Aortic smooth muscle cell (primary cell): ENCODE data around the gene ZNF174. TPM values are rescaled to one million over a fixed set of nuclear protein-coding genes. Genes with fewer than 3 reads are reported as not detected.

Experiments used
- total RNA-seq: library from RNA; depleted of rRNA; stranded (reverse); fragments of >200 nt; gene quantifications from 2 replicates; pipeline ENCODE4 v1.2.3, GENCODE V29; 2014

Gene ZNF174
- 5.8 and 6.9 TPM in 2 replicates for total RNA-seq

DNA sequence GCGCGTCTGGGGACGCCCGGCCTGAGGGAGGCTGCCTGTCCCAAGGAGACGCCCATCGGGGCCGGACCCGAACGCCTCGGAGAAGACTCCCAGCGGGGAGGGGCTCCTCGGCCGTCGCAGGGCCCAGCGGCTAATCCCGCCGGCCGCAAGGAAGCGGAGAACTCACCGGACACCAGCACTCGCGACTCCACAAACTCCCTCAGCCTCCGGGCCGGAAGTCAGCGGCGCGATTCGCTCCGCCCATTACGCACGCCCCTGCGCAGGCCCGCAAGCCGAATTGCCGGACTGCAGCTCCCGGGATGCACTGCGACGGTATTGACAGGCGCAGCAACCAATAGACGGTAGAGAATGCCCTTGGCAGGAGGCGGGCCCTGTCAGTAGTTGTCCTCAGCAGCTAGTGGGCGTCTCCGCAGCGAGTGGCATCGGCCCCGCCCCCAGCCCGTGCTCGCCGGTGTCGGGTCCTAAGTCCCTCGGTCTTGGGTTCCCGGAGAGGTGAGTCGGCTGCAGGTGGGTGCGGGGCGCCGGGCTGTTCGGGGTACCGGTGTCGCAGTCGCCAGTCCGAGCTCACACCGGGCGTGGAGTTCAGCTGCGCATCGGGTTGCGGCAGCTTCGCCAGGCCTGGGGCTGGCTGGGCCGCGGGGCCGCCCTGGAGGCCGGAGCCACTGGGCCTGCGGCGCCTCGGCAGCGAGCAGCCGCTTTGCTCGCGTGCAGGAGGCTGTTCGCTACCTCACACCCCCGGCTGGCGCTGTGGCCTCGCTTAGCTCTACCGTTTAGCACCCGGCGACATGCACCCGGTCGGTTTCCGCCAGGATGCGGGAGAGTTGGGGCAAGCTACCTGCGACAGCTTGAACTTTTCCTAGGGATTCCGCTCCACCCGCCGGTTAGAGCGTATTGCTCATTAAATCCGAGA lies at the start of gene ZNF174, which contains the start of gene ZSCAN32:
Gene ZNF174, plus strand, starts transcription at position 437 of the 910 bp plus-strand sequence. CDS start 790 bp downstream, outside the sequence.
Gene ZSCAN32, minus strand, starts transcription at position 226 of the 910 bp plus-strand sequence. CDS start 3,447 bp downstream, outside the sequence.

GRCh38 chr16:3355589-3355988 lies 45.4 kb upstream of the ZNF174 start, which contains the start of gene OR2C1:
Gene OR2C1, plus strand, starts transcription at chr16:3355889. Its CDS starts 52 bp downstream, at chr16:3355941.

DNA sequence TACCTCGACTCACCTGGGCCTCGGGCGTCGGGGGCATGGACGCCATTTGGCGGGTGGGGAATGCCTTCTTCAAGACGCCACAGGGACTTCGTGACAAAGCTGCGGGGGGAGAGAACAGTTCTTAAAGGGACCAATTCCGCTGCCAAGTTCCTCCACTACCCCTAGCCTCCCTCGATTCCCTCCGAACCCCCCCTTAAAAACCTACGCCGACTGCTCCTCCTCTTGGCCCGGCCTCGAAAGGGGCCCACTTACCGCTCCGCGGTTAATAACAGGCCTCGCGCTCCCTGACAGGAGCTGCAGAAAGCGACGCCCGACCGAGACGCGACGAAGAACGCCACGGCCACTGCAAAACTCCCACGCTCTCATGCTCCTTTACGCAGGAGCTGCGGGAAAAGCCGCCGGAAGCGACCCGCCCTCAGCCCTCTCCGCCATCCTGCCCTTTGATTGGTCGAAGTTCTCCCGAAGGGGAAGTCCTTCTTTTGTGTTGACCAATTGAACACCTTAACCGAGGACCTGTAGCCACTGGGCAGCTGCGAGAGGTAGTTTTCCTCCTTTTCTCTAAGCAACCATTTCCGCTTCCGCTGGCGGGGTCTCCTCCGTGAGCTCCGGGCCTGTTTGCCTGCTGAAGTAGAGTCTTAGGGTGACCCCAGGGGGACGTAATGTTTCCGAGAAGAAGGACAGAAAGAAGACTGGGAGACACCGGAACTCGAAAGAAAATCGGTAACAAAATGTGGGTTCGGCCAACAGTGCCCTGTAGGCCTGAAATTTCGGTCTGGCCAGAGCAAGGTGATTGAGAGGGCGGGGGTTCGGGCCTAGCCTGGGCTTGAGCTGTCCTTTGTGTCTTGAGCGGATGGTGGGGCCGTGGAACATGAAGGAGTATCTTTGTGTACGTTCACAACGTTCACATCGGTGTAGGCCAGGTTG lies 42.4 kb downstream of the ZNF174 start, which contains the start of the genes NAA60 and ZNF597:
Gene NAA60, plus strand, starts transcription at position 573 of the 924 bp plus-strand sequence. CDS start 32,548 bp downstream, outside the sequence.
Gene ZNF597, minus strand, starts transcription at position 397 of the 924 bp plus-strand sequence. Its CDS starts 351 bp downstream, at position 46.

Other genes starting within 250 kb of the ZNF174 start
- gene OR1F1, start 213.0 kb upstream of the ZNF174 start, total RNA-seq = not detected in 2 replicates
- 6.5 and 8.5 TPM in 2 replicates for gene ZNF200, start 166.1 kb upstream of the ZNF174 start, total RNA-seq
- gene MEFV, start 144.6 kb upstream of the ZNF174 start, total RNA-seq = under 0.01 and 0.13 TPM in 2 replicates
- 35.3 and 37.9 TPM in 2 replicates for gene ZNF263, start 117.7 kb upstream of the ZNF174 start, total RNA-seq
- gene TIGD7, start 95.8 kb upstream of the ZNF174 start, total RNA-seq = 5.0 and 7.5 TPM in 2 replicates
- gene ZNF75A, start 95.7 kb upstream of the ZNF174 start, total RNA-seq = 20.5 and 25.7 TPM in 2 replicates
- 0.12 and 0.26 TPM in 2 replicates for gene OR2C1, start 45.3 kb upstream of the ZNF174 start, total RNA-seq
- 9.9 and 10.1 TPM in 2 replicates for gene ZSCAN32, start 211 bp upstream of the ZNF174 start, total RNA-seq
- gene ZNF597, start 42.3 kb downstream of the ZNF174 start, total RNA-seq = 2.3 and 2.4 TPM in 2 replicates
- gene NAA60, start 42.5 kb downstream of the ZNF174 start, total RNA-seq = 8.9 and 13.9 TPM in 2 replicates
- not detected in 2 replicates for gene C16orf90, start 94.3 kb downstream of the ZNF174 start, total RNA-seq
- gene CLUAP1, start 99.8 kb downstream of the ZNF174 start, total RNA-seq = 25.5 and 33.8 TPM in 2 replicates
- gene NLRC3, start 176.2 kb downstream of the ZNF174 start, total RNA-seq = 0.06 and 0.13 TPM in 2 replicates
- 2.6 and 2.9 TPM in 2 replicates for gene SLX4, start 210.4 kb downstream of the ZNF174 start, total RNA-seq